Measurements from ENCODE around the gene SCRN1. TPM values are rescaled to one million over a fixed set of nuclear protein-coding genes. Genes with fewer than 3 reads are reported as not detected.
"Not testable (repeated sequence)": the region's sequence is repeated elsewhere in the genome, so short reads cannot be mapped to it uniquely, and the experiment has no call there.

The SCRN1 gene
- total RNA-seq, 1 experiment from 2014 or later, result 105 TPM

GRCh38 chr7:29892231-29892630 lies 97.4 kb downstream of the SCRN1 start:
- no peak for DNase-seq (ENCODE audit: low read depth)

GRCh38 chr7:29891766-29892165 lies 97.8 kb downstream of the SCRN1 start:
- no peak for DNase-seq (ENCODE audit: low read depth)

GRCh38 chr7:29890786-29891185 lies 98.8 kb downstream of the SCRN1 start:
- DNase-seq (ENCODE audit: low read depth), result not testable (repeated sequence)

- DNase-seq (ENCODE audit: low read depth), result no peak
These were observed 99.3 kb downstream of the SCRN1 start for GRCh38 chr7:29890251-29890650.

GRCh38 chr7:29889288-29889687 lies 100.3 kb downstream of the SCRN1 start:
- no peak for DNase-seq (ENCODE audit: low read depth)

GRCh38 chr7:29888006-29888405 lies 101.6 kb downstream of the SCRN1 start:
- DNase-seq (ENCODE audit: low read depth), result no peak

GRCh38 chr7:29886827-29887226 lies 102.8 kb downstream of the SCRN1 start:
- DNase-seq (ENCODE audit: low read depth), result no peak

- no peak for DNase-seq (ENCODE audit: low read depth)
These were observed 104.0 kb downstream of the SCRN1 start for GRCh38 chr7:29885626-29886025.

- no peak for DNase-seq (ENCODE audit: low read depth)
These were observed 105.0 kb downstream of the SCRN1 start for GRCh38 chr7:29884399-29885272.

GRCh38 chr7:29883462-29884398 lies 105.9 kb downstream of the SCRN1 start:
- DNase-seq (ENCODE audit: low read depth), result no peak

- DNase-seq (ENCODE audit: low read depth), result no peak
These were observed 107.1 kb downstream of the SCRN1 start for GRCh38 chr7:29882481-29882880.

GRCh38 chr7:29881724-29882123 lies 107.9 kb downstream of the SCRN1 start:
- no peak for DNase-seq (ENCODE audit: low read depth)

GRCh38 chr7:29879609-29880008 lies 110.0 kb downstream of the SCRN1 start:
- DNase-seq (ENCODE audit: low read depth), result peak; percentile 44

- no peak for DNase-seq (ENCODE audit: low read depth)
These were observed 111.4 kb downstream of the SCRN1 start for GRCh38 chr7:29878081-29878688.

GRCh38 chr7:29877196-29877595 lies 112.4 kb downstream of the SCRN1 start:
- peak; percentile 52 for DNase-seq (ENCODE audit: low read depth)

GRCh38 chr7:29875741-29876140 lies 113.9 kb downstream of the SCRN1 start:
- no peak for DNase-seq (ENCODE audit: low read depth)

GRCh38 chr7:29873644-29874294 lies 115.8 kb downstream of the SCRN1 start:
- no peak for DNase-seq (ENCODE audit: low read depth)

- peak; percentile 38 for DNase-seq (ENCODE audit: low read depth)
These were observed 117.7 kb downstream of the SCRN1 start for GRCh38 chr7:29871787-29872398.
